Left renal cortex interstitium (tissue), 4 donors: ENCODE data around the gene NELL2. TPM values are rescaled to one million over a fixed set of nuclear protein-coding genes. Genes with fewer than 3 reads are reported as not detected.

ENCODE experiments used
- DNase-seq, 4 donors: peaks; one replicate each; pipeline ENCODE4 v3.0.0-alpha.2; 2013; ENCODE audit warnings: low read depth in 4 of 4, low spot score in 2 of 4, missing footprints in 1 of 4
- polyA plus RNA-seq, 4 donors: library from polyadenylated mRNA; unstranded; fragments of 120-200 nt; gene quantifications; one replicate each; pipeline ENCODE4 v1.2.1, GENCODE V29; 2013; ENCODE audit not compliant: insufficient read length in 4 of 4

Gene NELL2
- polyA plus RNA-seq, 4 donors: 12.4 to 22.8 (median 19.0) TPM

DNA sequence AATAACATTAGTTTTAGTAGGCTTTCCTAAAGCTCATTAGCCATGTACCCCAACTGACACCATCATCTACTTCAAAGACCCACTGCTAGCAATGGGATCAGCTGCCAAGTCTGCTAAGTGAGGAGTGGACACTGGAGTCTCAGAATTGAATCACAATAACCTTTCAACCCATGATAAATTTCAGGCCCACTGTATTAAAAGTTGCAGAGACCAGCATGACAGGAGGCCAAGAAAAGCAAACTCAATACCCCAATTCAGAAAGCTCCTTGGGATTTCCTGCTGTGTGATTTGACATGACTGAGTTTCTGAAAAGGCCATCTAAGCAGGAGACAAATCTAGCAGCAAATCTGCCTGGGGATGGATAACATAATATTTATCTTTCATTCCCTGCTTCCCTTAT is 320.7 kb downstream of the NELL2 start:
- no peak for DNase-seq

DNA sequence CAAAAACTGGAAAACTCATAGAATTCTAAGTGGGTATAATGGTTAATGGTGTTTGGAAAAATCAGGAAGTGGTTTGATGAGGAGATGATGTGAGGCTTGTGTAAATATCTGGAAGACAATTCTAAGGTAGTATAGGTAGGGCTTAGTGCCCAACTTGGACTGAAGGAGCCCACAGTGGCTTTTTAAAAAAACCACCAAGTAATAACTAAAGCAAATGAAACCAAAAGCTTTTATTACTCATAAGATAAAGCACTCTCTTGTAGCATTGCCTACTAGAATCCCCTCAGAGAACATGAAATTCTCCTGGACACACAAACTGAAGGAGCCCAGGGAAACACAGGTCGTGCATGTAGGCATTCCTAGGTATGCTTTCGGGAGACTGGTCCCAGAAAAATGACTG is 324.5 kb downstream of the NELL2 start:
- no peak for DNase-seq

DNA sequence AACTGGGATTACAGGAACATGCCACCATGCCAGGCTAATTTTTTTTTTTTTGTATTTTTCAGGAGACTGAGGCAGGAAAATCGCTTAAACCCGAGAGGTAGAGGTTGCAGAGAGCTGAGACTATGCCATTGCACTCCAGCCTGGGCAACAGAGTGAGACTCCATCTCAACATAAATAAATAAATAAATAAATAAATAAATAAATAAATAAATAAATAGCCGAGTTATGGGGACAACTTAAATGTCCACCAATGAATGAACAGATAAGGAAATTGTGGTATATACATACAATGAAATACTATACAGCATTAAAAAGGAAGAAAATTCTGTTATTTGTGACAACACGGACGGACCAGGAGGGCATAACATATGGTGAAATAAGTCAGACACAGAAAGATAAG is 325.7 kb downstream of the NELL2 start:
- no peak for DNase-seq

DNA sequence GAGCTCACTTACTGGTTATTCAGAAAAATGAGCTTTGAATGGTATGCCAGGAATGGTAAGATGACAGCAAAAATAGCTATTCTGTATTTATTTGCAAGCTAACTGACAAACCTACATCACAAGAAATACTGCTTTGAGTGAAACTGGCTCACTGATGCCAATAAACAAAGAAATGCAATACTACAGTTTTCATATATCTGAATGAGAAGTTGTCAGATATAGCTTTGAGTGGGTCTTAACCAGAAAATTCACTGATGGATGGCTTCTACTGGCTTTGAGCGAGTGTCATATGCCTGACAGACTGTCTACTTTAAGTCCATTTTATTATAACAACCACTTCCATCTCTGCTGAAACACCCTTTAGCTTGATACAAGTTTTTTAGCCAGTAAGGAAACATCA is 330.1 kb downstream of the NELL2 start:
- no peak for DNase-seq

DNA sequence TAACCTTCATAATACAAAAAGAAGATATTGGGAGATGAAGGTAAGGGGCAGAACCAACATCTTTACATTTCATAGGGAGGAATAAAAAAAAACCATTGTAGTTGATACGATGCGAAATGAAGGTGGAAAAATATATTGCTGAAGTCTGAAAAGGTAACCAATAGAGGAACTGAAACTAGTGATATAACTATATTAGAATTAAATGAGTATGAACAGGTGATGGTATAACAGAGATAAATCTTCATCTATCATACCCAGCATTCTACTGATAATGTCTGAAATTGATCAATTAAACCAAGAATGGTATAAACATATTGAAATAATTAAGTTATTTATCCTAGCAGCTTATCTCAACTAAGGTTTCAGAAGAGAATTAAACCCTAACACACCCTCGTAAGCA is 332.1 kb downstream of the NELL2 start:
- DNase-seq: no peak

DNA sequence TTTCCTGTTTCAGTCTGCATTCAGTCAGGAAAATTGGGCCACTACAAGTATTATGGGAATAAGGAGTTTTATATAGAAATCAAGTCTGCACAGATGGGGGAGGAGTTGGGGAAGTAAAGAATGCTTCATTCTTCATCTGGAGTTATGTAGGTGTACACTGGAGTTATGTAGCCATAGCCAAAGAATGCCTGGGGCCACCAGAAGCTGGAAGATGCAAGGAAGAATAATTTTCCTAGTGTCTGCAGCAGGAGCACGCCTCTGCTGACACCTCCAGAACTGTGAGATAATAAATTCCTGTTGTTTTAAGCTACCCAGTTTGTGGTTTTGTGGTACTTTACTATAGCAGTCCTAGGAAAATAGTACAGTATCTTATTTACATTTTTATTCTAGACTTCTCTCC is 333.4 kb downstream of the NELL2 start:
- no peak for DNase-seq

DNA sequence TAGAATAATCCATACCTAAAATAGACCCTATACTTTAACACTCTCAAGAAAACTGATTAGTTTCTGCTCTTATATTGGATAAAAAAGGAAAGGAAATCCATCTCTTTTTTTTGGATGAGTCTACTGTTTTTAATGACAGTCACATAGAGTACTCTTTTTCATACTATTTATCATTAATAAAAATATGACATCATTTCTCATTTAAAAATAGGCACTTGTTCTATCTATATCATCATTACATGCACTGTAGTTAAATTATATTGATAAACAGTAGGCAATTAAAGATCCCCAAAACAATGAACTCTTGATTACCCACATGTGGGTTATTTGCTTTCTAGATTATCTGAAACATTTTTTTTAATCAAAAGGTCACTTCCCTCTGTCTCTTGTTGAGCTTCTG is 338.8 kb downstream of the NELL2 start:
- DNase-seq: no peak

DNA sequence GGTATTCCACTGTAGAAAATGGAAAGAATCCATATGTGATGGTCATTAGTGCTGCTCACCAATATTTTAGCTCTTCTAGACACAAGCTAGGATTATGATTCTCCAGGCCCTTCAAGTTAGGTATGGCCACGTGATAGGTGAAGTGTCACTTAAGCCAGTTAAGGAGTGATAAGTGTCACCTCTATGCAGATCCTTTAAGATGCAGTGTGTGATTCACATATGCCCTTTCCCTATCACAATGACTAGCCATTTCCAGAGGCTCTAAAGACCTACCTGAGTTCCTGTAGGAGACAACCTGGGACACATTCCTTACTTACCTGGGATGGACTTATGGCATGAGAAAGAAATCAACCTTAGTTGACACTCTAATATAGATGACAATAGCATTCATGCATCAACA is 343.2 kb downstream of the NELL2 start:
- no peak for DNase-seq

DNA sequence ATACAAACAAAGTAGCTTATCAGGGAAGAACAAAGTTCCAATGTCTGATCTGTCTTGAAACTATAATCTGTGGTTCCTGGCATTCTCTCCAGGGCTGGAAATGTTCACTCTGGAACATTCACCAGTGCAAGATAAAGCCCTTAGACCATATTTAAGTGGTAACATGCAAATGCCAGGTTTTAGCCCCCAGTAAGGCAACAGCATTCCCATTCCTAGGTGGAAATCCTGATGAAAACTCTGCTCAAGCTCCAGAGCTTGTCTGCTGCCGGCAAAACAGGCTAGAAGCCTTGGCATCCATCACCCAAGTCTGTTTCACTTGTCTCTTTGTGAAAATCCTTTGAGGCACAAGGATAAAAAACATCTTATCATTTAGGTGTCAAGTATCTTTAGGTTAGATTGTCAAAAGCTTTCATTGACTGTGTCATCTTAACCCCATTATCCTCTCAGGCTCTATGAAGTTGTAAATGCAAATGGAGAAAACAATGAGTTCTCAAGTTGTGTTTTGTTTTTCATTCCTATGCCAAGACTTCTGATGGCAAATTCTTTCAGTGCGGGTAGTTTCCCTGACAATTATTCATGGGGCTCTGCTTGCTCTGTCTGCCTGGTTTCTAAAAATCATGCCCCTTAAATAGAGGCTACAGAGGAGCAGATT is 344.7 kb downstream of the NELL2 start:
- no peak for DNase-seq

DNA sequence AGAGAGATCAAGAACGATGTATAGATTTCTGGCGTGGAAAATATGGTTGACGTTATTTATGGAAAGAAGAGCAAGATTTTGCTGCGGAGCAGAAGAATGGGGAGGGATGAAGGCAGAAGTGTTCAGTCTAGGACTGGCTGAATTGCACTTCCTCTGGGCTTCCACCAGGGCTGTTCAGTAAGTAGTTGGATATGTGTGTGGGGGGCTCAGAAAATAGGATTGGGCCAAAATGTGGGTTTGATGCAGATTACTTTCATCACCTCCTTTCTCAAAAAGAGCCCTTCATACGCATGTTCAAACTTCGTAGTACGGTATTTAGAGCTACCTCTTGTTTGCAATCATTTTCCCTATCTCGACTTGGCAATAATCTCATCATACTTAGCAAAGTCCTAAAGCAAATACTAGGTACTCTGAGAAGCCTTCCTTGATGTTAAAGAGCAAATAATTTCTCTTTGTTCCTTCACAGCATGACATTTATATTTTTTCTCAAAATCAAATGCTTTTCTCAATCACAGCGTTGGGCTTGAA is 349.4 kb downstream of the NELL2 start:
- no peak for DNase-seq

DNA sequence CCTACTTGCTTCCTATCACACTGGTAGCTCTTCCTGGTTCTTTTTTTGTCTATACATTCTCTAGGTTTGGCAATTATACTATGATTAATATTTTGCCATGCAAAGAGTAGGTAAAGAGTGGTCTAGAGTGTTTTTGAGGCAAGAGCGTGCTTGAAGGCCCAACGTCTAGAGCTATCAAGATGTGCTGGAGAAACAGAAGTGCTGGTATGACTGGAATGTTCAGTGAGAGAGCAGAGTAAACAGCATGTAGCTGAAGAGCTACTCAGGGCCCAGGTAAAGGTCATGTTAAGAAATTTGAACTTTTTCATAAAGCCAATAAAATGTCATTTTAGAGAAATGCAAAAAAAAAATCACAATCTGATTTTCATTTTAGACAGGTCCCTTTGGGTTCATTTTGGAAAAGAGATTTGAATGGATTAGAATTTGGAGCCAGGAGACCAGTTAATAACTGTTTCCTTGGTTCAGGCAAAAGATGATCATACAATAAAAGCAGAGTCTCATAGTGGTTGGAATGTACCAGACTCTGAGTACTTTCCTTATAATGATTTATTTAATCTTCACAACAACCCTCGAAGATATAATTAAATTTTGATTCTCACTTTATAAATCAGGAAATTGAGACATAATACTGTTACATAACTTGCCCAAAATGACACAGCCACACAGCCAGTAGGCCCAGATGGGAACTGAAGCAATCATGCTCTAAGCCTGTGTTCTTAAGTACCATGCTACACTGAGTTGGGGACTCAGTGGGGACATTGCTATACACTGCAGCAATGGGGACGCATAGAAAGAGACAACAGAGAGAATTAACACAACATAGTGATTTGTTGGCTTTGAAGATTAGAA is 350.1 kb downstream of the NELL2 start:
- no peak for DNase-seq

DNA sequence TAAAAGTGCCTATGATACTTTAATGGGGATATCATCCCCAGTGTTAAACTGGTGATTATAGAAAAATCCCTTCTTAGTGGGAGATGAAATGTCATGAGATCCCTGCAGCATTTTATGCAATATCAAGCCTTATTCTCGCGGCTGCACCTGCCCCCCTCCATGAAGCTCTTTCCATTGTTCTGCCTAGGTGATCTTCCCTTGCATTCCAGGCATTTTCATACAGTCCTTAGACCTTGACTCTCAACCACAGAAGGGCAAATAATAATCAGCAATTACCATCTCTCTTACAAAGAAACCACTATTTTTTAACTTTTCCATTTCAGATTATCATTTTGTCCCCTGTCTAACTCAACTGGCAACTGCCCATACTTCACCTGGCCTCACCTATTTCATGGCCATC is 352.3 kb downstream of the NELL2 start:
- no peak for DNase-seq

DNA sequence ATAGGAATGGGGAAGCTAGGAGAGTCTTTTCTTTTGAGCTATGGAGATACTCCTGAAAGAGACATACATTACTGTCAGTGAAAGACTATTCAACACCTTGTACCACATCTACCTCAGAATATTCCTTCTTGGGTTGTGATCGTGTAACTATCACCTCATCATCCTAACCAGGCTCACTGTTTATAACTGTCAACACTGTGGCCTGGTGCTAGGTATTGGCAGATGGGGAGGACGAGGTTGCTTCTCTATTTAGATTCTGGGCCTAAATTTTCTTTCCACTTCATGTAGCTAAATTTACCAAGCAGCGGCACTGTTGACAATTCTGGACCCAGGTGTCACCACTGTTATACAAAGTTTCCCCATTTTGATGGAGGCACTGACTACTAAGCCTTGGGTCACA is 354.4 kb downstream of the NELL2 start:
- DNase-seq: no peak

DNA sequence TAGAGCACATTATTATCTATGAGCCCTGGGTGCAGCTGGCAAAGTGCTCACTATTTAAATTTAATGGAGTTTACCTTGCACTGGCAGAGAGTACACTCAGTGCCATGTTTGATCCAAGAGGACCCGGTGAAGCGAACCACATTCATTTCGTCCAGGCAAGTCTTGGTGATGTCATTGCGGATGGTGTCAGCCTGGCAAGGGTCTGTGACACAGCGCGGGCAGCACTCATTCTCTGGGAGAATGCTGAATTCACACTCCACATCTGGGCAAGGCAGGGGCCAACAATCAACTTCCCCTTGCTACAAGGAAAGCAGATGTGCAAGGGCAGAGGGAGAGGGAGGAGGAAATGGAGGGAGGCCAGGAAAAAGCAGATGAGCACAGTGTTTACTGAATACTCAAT is 356.2 kb downstream of the NELL2 start:
- no peak for DNase-seq

DNA sequence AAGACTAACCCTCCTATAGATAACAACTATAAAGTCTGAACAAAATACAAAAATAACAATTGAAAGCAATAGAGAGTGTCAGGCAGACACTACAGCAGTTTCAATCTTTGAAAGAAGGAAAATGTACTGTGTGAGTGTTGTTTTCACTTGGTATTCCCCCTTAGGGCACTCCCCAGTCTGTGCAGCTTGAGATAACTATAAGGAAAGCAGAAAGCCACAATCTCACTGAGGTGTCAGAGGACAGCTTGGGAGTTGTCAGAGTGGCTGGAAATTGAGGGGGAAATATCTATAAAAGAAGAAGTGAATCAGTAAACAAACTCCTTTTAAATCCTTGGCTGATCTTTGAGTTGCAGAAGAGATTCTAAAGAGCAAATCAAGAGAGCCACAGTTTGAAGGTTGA is 364.8 kb downstream of the NELL2 start:
- no peak for DNase-seq

DNA sequence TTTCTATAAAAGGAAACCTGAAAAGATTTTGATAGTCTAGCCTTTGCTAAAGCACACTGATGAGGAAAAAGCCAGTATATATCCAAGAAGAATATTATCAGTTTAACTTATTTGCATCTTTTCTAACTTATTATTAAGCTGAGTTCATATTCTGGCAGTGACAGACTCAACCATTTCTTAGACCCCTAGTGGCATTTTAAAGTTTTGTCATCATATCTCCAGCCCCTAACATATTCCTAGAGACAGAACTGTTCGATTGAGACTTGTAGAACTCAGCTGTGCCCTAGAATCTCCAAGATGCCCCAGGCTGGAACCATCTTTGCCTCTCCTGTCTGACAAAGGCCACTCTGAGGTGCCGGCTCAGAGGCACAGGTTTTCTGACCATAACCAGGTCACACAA is 365.6 kb downstream of the NELL2 start:
- no peak for DNase-seq

DNA sequence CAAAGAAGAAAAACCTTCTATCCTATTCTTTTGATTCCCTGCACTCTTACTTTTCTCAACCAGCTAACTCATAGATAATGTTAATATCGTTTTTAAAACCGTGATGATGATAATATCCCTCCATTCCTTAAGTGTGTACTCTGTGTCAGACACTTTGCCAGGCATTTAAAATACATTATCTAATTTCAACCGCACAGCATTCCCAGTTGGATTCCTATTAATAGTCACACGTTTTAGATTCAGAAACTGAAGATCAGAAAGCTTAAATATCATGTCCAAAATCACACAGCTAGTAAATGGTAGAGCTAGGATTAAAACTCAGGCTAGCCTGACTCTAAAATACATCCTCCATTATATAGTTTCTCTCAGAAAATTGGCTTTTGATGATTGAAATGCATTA is 366.0 kb downstream of the NELL2 start:
- no peak for DNase-seq

DNA sequence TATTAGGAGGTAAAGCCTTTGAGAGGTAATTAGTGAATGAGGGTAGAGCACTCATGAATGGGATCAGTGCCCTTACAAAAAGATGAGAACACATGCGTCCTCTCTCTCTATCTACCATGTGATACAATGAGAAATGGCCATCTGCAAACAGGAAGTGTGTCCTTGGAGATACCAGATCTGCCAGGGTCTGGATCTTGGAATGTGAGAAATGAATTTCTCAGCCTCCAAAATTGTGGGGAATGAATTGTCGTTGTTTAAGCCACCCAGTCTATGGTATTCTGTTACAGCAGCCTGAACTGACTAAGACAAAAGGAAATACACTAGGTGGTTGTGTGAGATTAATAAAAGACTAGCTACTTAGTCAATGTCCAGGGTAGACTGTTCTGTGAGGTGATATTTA is 366.6 kb downstream of the NELL2 start:
- no peak for DNase-seq

DNA sequence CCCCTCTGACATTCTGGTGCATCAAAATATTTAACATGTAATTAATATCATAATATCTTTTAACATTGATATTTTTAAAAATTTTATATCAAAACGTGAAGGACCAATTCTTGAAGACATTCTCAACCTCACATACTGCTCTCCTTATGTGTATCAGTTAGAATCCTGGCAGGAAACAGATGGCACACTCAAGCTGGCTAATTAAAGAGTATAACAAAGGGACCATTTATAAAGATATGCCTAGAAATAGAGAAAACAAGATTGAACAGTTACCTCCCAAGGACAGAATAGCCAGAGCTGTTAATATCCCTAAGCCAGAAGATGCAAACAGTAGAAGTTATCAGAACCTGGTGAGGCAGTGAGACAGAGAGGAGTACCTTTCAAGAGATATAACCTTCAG is 368.7 kb downstream of the NELL2 start:
- DNase-seq: no peak

DNA sequence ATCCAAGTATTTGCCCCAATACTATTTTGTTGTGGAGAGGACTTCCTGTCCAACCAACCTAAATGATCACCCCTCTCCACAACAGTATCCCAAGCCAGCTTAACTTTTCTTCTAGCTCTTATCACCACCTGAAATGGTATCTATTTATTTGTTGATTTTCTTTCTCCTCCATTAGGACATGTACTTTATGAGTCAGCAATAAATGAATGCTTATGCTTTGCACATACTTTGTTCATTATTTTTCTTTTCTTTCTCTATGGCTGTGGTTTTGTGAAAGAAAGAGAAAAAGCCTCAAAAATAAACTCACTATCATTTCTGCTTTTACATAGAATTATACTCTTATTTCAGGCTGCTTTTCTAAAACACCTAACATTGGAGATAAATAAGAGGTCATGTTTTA is 371.3 kb downstream of the NELL2 start:
- DNase-seq: no peak

DNA sequence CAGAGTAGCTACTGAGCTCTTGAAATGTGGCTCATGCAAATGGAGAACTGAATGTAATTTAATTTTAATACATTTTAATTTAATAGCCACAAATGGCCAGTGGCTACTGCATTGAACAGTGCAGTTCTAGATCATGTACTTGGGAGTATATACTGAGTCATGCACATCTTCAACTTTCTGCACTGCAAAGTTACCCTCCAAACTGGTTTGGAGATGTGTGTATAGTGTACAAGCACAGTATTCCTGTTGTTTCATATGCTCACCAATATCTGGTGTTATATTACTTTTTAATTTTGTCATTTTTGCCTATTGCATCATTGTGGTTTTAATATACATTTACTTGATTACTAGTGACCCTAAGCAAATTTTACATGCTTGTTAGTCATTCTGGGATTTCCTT is 372.8 kb downstream of the NELL2 start:
- DNase-seq: no peak

DNA sequence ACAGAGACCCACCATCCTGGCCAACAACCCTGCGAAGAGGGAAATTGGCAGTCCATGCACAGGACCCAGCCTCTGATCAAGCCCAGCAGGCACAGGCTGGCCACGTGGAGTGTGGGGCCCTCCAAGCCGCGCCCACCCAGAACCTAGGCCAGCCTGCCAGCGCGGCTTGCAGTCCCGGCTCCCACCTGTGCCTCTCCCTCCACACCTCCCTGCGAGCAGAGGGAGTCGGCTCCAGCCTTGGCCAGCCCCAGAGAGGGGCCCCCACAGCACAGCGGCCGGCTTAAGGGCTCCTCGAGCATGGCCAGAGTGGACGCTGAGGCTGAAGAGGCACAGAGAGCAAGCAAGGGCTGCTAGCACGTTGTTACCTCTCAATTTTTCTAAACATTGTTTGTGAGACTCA is 373.4 kb downstream of the NELL2 start:
- no peak for DNase-seq
